GM12864 (cell line): ENCODE measurements around the gene TMEM190.

Source experiments
- DNase-seq: peaks from one replicate; pipeline ENCODE4 v3.0.0-alpha.2; 2011; ENCODE audit warnings: low read depth
- H3K4me3 ChIP-seq: 2 replicates; pipeline ENCODE4 v1.5.1; 2011; ENCODE audit warnings: mild to moderate bottlenecking, low read depth, low read length, control low read depth
- CTCF ChIP-seq: IDR thresholded peaks from 2 replicates; pipeline ENCODE4 v1.5.1; 2011; ENCODE audit warnings: low read depth, mild to moderate bottlenecking, moderate library complexity, low read length, control low read depth, inconsistent platforms; ENCODE audit errors: missing control alignments

TMEM190 gene

GRCh38 chr19:55368701-55369563 is 7.7 kb upstream of the TMEM190 start:
- H3K4me3 ChIP-seq: no peak overlapping the region
- no peak for DNase-seq
- no peak for TF ChIP-seq CTCF

- DNase-seq: no peak
- no peak overlapping the region for H3K4me3 ChIP-seq
- no peak for TF ChIP-seq CTCF
Observed at GRCh38 chr19:55369653-55370304, 6.8 kb upstream of the TMEM190 start.

- no peak for DNase-seq
- H3K4me3 ChIP-seq: no peak within 1 kb of the TSS
- no peak for TF ChIP-seq CTCF
Observed at GRCh38 chr19:55370305-55370988, 6.2 kb upstream of the TMEM190 start, which contains the start of gene IL11. IL11 (minus strand) TSS chr19:55370463; CDS start chr19:55370310, 153 bp downstream.

GRCh38 chr19:55372316-55373081 is 4.1 kb upstream of the TMEM190 start:
- DNase-seq: no peak
- H3K4me3 ChIP-seq: no peak overlapping the region
- TF ChIP-seq CTCF: no peak

GRCh38 chr19:55373306-55373992 is 3.2 kb upstream of the TMEM190 start:
- no peak for TF ChIP-seq CTCF
- DNase-seq: no peak
- H3K4me3 ChIP-seq: no peak overlapping the region
